Measurements from ENCODE around the gene TRAF3. TPM values are rescaled to one million over a fixed set of nuclear protein-coding genes. Genes with fewer than 3 reads are reported as not detected.

The TRAF3 gene
- total and polyA plus RNA-seq, 4 donors, result 2.1 to 12.0 (median 5.2) TPM

- Histone ChIP-seq H3K9me3 (ENCODE audit: control insufficient read depth in 4 of 4, low read length in 3 of 4) (no peaks in the 10 kb centered on the region), H3K27me3 (ENCODE audit: control insufficient read depth in 4 of 4, insufficient read depth in 4 of 4, low read length in 3 of 4) (no peaks in the 10 kb centered on the region), H3K27ac (ENCODE audit: low read depth in 1 of 2, low read length in 2 of 2) (no peak overlapping the region), H3K9ac (ENCODE audit: low read depth in 1 of 2, low read length in 2 of 2) (no peak overlapping the region), H3K36me3 (ENCODE audit: control insufficient read depth in 4 of 4, insufficient read depth in 3 of 4, low read depth in 1 of 4, low read length in 3 of 4) (peaks cover 1 to 10% (median 5%) of the 10 kb centered on the region in 4 donors), H3K4me1 (ENCODE audit: control insufficient read depth in 4 of 4, insufficient read depth in 4 of 4, low read length in 3 of 4) (peaks cover 0 to 6% (median 3%) of the 10 kb centered on the region in 4 donors), H3K4me3 (ENCODE audit: low read depth in 1 of 3, low read length in 3 of 3) (no peak overlapping the region)
- DNase-seq (ENCODE audit: low spot score), result no peak
- TF ChIP-seq GABPA (IDR thresholded peaks at IDR 0.05 in 1 of 2, conservative IDR thresholded peaks at IDR 0.05 in 1 of 2) (no peak), CTCF (IDR thresholded peaks at IDR 0.05; ENCODE audit: low read depth, low read length, missing input control) (no peak), ATF3 (IDR thresholded peaks at IDR 0.05) (no peak), HNF4A (conservative IDR thresholded peaks at IDR 0.05) (no peak), YY1 (IDR thresholded peaks at IDR 0.05) (no peak), FOXA2 (IDR thresholded peaks at IDR 0.05) (no peak), ZBTB33 (IDR thresholded peaks at IDR 0.05) (no peak), JUND (IDR thresholded peaks at IDR 0.05) (no peak), REST (IDR thresholded peaks at IDR 0.05) (no peak), FOXA1 (IDR thresholded peaks at IDR 0.05) (no peak), EGR1 (IDR thresholded peaks at IDR 0.05; ENCODE audit: low read depth in 2 of 2) (no peak), RXRA (IDR thresholded peaks at IDR 0.05) (no peak), RAD21 (IDR thresholded peaks at IDR 0.05) (no peak), HNF4G (IDR thresholded peaks at IDR 0.05) (no peak), MAX (IDR thresholded peaks at IDR 0.05) (no peak), NR2F2 (IDR thresholded peaks at IDR 0.05) (no peak), SP1 (IDR thresholded peaks at IDR 0.05) (no peak), TAF1 (conservative IDR thresholded peaks at IDR 0.05) (no peak)
- WGBS, result 96% methylated on average over 14 of the region's 14 CpGs
Observed at GRCh38 chr14:102883554-102883953, 106.3 kb downstream of the TRAF3 start.

Measured in liver (tissue), 9 donors.